ENCODE measurements around the gene PLD1. TPM values are rescaled to one million over a fixed set of nuclear protein-coding genes. Genes with fewer than 3 reads are reported as not detected.

PLD1 gene
- total and polyA plus RNA-seq, 10 of the 15 experiments (the other 5 are each of a cell fraction or from before 2014, with no cell fraction given): 2.9 to 108 (median 3.6) TPM

- TF ChIP-seq ZNF622 (IDR thresholded peaks at IDR 0.05): no peak
- TF ChIP-seq POU2F2 (IDR thresholded peaks at IDR 0.05; ENCODE audit: borderline replicate concordance, low read depth, low read length): no peak
- TF ChIP-seq MEF2A (IDR thresholded peaks at IDR 0.05; ENCODE audit: insufficient read depth, low read depth, low read length): no peak
- TF ChIP-seq NFYB (IDR thresholded peaks at IDR 0.05; ENCODE audit: insufficient read depth, low read depth, low read length): no peak
- TF ChIP-seq BCLAF1 (IDR thresholded peaks at IDR 0.05): no peak
- TF ChIP-seq MYC (IDR thresholded peaks at IDR 0.05; ENCODE audit: insufficient read depth, insufficient read length, insufficient replicate concordance, low read length, severe bottlenecking): no peak
- no peak for TF ChIP-seq BRCA1 (IDR thresholded peaks at IDR 0.05; ENCODE audit: low read depth, low read length)
- TF ChIP-seq PRDM15 (CRISPR knock-in tag; IDR thresholded peaks at IDR 0.05): no peak
- TF ChIP-seq EED (IDR thresholded peaks at IDR 0.05; ENCODE audit: low read depth): no peak
- no peak for TF ChIP-seq SMC3 (IDR thresholded peaks at IDR 0.05; ENCODE audit: borderline replicate concordance, low read length)
- Histone ChIP-seq H3K4me2 (ENCODE audit: control insufficient read depth, insufficient read depth) (no peak overlapping the region), H3K36me3 (ENCODE audit: control insufficient read depth in 2 of 2, insufficient read depth in 2 of 2, low read length in 1 of 2) (no peaks in the 10 kb centered on the region), H2AFZ (ENCODE audit: control insufficient read depth, low read depth, low read length) (no peak overlapping the region), H3K27ac (ENCODE audit: control insufficient read depth, insufficient read depth) (no peak overlapping the region), H3K4me1 (ENCODE audit: control insufficient read depth, insufficient read depth, low read length) (0 out of 2 replicates have a peak, but pooled peaks cover 3% of the 10 kb centered on the region), H4K20me1 (ENCODE audit: control insufficient read depth, insufficient read depth) (no peaks in the 10 kb centered on the region), H3K79me2 (ENCODE audit: control insufficient read depth, insufficient read depth, low read length) (no peaks in the 10 kb centered on the region), H3K4me3 (no peak overlapping the region), H3K27me3 (replicated peaks in 1 of 2; ENCODE audit: control insufficient read depth in 2 of 2, insufficient read depth in 2 of 2, low read length in 1 of 2) (no peaks in the 10 kb centered on the region), H3K9me3 (replicated peaks; ENCODE audit: control insufficient read depth, insufficient read depth, low read length) (no peaks in the 10 kb centered on the region), H3K9ac (ENCODE audit: control insufficient read depth, insufficient read depth, low read length) (no peak overlapping the region)
- POLR2A ChIA-PET: no interaction called here
- ATAC-seq (no peak), FAIRE-seq (no peak), DNase-seq (ENCODE audit: low read depth, low spot score) (no peak)
- SMC1A ChIA-PET (ENCODE audit: uncharacterized antibody, unreplicated experiment): interaction anchor here (0.7 to 3.7 kb wide), 6 partner anchors 11 to 638 kb away, joined by 3 to 23 read pairs (median 6); no protein-coding TSS in a partner anchor
- CTCF ChIA-PET: interaction anchor here (0.7 to 3.0 kb wide), 10 partner anchors 10 to 878 kb away, joined by 3 to 25 read pairs (median 4); no protein-coding TSS in a partner anchor
- intact Hi-C loops (cut with micrococcal nuclease; ENCODE audit: unreplicated experiment): loop anchor here (10.0 kb wide), 2 partner anchors 654 to 794 kb away; no protein-coding TSS in a partner anchor
- WGBS (ENCODE audit: insufficient coverage, insufficient replicate concordance, low lambda C conversion rate, missing lambda C conversion rate): 21% methylated on average over 2 of the region's 2 CpGs
- BruUV-seq (replicated peaks): no TSS peak
- in situ Hi-C loops (cut with MboI): loop anchor here (5.0 kb wide), 1 partner anchor 192 kb away; no protein-coding TSS in a partner anchor
- RAD21 ChIA-PET (ENCODE audit: unreplicated experiment): interaction anchor here (1.0 to 13.1 kb wide), 7 partner anchors 10 to 878 kb away, joined by 3 to 333 read pairs (median 6); no protein-coding TSS in a partner anchor
Measured at GRCh38 chr3:171839270-171839669, 29.0 kb upstream of the PLD1 start.

Measured in GM12878 (cell line).